Endothelial cell of hepatic sinusoid (primary cell): Measurements from ENCODE around the gene ZSCAN1.

Source experiments
- in situ Hi-C: cut with HindIII; loops from 2 replicates; pipeline ENCODE4 v1.10.0; 2017; ENCODE audit warnings: low sequenced_read_pairs

Gene ZSCAN1

GRCh38 chr19:58040751-58041525, 7.1 kb downstream of the ZSCAN1 start:
- in situ Hi-C loops = no loop called here

DNA sequence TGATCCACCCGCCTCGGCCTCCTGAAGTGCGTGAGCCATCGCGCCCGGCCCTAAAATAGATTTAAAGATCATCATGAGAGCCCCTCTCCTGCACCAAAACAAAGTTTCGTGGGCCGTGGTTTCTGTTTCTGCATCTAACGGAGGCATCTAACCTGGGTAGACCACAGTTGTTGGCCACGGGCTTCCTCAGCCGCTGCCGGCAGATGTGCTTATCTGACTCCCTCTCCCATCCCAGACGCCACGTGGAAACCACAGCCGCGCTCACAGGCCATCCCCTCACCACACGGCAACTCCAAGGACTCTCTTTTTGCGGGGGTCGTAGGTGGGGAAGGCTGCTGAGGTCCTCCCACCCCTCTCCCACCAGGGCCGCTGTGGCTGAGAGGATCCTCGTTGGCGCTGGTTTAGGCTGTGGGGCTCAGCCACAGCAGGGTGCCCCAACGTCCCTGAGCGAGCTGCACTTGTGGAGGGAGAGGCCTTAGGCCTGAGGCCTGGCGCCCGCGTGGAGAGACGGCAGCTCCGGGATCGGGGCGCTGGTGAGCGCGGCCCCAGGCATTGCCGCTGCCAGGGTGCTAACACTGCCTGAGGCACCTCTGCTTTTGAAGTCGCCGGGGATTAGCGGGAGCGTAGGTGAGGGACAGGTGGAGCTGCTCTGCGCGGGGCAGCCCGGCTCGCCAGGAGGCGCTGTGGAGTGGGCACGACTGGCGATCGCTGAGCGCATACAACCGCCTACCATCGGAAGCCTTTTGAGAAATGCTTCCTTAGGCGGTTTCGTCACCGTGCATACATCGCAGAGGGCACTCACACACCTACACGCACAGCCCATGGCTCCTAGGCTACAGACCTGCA, 8.9 kb downstream of the ZSCAN1 start:
- in situ Hi-C loops = no loop called here

DNA sequence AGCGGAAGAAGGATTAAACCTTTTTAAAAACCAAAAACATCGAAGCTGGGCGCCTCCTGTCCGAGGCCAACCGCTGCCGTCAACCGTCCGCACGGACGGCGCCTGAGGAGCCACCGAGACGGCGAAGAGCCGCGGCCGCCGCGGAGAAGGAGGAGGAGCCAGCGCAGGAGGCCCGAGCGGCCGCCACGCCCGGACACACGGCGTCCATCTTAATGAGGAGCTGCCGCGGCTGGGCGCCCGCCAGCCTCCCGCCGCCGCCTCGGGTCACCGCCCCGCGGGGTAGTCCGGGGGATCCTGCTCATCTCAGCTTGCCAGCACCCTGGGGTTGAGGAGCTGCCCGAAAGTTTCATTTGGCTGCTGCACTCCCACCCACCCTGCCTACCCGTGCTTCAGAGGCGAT, 10.6 kb downstream of the ZSCAN1 start:
- in situ Hi-C loops = no loop called here

GRCh38 chr19:58044886-58045285, 11.1 kb downstream of the ZSCAN1 start:
- in situ Hi-C loops = no loop called here

DNA sequence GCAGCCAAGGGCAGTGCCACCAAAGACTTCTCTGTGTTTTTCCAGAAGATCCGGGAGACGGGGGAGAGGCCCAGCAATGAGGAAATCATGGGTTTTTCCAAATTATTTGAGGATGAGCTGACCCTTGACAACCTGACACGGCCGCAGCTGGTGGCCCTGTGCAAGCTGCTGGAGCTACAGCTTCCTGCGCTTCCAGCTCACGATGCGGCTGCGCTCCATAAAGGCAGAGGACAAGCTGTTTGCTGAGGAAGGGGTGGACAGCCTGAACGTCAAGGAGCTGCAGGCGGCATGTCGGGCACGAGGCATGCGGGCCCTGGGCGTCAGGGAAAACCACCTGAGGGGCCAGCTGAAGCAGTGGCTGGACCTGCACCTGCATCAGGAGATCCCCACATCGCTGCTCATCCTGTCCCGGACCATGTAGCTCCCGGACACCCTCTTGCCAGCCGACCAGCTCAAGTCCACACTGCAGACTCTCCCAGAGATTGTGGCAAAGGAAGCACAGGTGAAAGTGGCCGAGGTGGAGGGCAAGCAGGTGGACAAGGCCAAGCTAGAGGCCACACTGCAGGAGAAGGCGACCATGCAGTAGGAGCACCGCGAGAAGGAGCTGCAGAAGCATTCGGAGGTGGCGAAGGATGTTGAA, 11.7 kb downstream of the ZSCAN1 start:
- in situ Hi-C loops = no loop called here

DNA sequence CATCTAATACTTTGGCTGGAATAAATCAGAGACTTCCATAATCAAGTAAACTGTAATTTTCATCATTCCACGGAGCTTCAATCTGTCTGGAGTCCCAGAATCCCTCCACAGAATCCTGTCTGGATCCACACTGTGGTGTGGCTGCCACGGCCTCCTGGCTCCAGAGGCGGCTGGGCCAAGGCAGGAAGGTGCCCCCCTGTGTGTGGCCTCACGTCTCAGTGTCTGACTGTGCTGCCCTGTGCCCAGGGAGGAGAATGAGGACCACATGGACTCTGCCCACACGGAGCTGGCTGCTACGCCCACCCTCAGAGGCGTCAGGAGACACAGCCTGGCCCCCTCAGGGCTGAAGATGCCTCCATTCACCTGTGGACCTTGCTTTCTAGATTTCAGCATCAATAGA, 13.0 kb downstream of the ZSCAN1 start:
- in situ Hi-C loops = no loop called here

DNA sequence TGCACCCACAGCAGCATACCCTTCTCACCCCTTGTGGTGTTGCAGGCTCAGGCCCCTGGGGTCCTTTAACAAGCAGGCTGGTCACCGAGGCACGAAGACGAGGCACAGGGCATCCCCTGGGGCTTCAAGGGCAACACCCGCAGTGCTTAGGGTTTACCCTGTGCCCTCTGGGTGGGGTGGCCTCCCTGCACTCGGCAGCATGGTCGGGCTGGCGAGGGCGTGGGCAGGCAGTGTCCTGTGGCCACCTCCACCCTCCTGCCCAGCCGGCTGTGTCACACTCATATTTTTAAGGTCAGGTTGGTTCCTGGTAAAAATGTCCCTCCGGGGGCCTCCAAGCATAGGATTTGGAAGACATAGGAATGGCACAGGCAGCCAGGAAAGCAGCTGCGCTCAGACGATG, 13.8 kb downstream of the ZSCAN1 start:
- in situ Hi-C loops = no loop called here

- in situ Hi-C loops = no loop called here
These were observed 18.4 kb downstream of the ZSCAN1 start for GRCh38 chr19:58052256-58052655.

DNA sequence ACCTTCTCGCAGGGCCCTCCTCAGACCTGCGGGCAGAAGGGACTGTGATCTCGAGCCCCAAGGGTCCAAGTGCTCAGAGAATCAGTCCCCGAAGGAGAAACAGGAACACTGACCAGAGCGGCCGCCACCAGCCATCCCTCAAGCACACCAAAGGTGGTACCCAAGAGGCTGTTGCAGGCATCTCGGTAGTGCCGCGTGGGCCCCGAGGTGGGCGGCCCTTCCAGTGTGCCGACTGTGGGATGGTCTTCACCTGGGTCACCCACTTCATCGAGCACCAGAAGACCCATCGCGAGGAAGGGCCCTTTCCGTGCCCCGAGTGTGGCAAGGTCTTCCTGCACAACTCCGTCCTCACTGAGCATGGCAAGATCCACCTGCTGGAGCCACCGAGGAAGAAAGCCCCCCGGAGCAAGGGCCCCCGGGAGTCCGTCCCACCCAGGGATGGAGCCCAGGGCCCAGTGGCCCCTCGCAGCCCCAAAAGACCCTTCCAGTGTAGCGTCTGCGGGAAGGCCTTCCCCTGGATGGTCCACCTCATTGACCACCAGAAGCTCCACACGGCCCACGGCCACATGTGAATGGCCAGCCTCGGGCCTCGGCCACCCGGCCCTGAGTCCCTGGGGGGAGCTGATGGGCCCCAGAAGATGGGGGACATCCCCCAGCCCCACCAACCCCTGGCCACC, 19.8 kb downstream of the ZSCAN1 start:
- in situ Hi-C loops = no loop called here

GRCh38 chr19:58054901-58055874, 21.4 kb downstream of the ZSCAN1 start:
- in situ Hi-C loops = no loop called here

- in situ Hi-C loops = no loop called here
These were observed 22.4 kb downstream of the ZSCAN1 start for GRCh38 chr19:58056261-58056660.

GRCh38 chr19:58056861-58057260, 23.0 kb downstream of the ZSCAN1 start:
- in situ Hi-C loops = no loop called here

GRCh38 chr19:58058467-58058866, 24.6 kb downstream of the ZSCAN1 start:
- in situ Hi-C loops = no loop called here

DNA sequence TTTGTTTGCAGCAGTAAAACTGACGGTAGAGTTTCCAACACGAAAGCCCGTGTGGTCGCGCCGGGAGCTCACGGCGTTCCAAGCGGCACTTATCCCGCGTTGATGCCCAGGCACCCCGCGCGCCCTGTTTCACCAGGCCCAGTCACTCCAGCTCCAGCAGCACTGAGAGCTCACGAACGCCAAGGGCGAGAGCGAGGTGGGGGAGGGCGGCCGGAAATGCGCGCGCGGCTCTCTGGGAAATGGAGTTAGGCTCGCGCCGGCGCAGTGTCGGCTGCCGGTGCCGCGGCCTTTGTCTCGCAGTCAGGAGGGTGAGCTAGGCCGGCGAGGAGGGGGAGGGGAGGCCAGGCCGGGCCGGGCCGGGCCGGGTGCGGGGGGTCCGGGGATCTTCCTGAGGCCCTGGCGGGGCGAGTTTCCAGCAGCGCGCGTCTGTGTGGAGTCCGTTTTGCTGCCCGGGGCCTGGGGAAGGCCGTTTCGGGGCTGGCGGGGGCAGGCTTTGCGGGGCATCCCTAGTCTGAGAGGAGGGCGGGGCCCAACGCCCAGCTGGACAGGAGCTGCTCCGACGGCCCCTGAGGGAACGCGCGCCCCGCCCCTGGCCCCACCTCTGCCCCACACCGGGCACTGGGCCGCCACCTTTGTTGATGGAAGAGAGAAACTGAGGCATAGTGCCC, 25.3 kb downstream of the ZSCAN1 start, which contains the start of gene ZNF135:
Gene ZNF135 (plus strand): TSS at position 280 of the 668 bp plus-strand sequence. CDS start 721 bp downstream, outside the sequence.
- in situ Hi-C loops = no loop called here

DNA sequence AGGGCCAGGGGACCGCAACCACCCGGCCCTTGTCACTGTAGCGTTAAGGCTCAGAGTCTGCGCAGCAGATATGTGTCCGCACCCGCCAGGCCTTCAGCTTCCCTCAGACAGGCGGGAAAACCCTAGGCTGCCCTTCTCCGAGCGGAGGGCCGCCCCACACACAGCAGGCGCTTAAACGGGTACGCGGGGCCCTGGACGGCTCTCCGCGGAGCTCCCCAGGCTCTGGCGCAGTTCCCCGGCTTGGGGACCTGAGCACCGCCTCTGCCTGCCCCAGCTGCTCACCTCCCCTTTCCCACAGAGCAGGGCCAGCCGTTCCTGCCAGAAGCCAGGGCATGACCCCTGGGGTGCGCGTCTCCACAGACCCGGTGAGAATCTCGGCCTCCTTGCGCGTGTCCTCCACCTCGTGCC, 25.9 kb downstream of the ZSCAN1 start:
- in situ Hi-C loops = no loop called here

GRCh38 chr19:58060231-58060630, 26.4 kb downstream of the ZSCAN1 start:
- in situ Hi-C loops = no loop called here

- in situ Hi-C loops = no loop called here
These were observed 29.9 kb downstream of the ZSCAN1 start for GRCh38 chr19:58063712-58064111.

- in situ Hi-C loops = no loop called here
These were observed 33.6 kb downstream of the ZSCAN1 start for GRCh38 chr19:58067240-58067912.

- in situ Hi-C loops = no loop called here
These were observed 46.0 kb downstream of the ZSCAN1 start for GRCh38 chr19:58079792-58080191.
